NCI-H146 (cell line): Measurements from ENCODE around the gene ZDHHC8.

Experiments
- DNase-seq: peaks from one replicate; lab custom pipeline; 2025; lab: John Stamatoyannopoulos, UW

The ZDHHC8 gene, protein sequence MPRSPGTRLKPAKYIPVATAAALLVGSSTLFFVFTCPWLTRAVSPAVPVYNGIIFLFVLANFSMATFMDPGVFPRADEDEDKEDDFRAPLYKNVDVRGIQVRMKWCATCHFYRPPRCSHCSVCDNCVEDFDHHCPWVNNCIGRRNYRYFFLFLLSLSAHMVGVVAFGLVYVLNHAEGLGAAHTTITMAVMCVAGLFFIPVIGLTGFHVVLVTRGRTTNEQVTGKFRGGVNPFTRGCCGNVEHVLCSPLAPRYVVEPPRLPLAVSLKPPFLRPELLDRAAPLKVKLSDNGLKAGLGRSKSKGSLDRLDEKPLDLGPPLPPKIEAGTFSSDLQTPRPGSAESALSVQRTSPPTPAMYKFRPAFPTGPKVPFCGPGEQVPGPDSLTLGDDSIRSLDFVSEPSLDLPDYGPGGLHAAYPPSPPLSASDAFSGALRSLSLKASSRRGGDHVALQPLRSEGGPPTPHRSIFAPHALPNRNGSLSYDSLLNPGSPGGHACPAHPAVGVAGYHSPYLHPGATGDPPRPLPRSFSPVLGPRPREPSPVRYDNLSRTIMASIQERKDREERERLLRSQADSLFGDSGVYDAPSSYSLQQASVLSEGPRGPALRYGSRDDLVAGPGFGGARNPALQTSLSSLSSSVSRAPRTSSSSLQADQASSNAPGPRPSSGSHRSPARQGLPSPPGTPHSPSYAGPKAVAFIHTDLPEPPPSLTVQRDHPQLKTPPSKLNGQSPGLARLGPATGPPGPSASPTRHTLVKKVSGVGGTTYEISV

GRCh38 chr22:20131597-20131858 lies at the start of gene ZDHHC8:
TSS of gene ZDHHC8 (plus strand) at chr22:20131804. CDS start at chr22:20131948, 144 bp downstream.
- no peak for DNase-seq

- DNase-seq, result no peak
These were observed 48.3 kb upstream of the ZDHHC8 start for GRCh38 chr22:20083157-20083890.

DNA sequence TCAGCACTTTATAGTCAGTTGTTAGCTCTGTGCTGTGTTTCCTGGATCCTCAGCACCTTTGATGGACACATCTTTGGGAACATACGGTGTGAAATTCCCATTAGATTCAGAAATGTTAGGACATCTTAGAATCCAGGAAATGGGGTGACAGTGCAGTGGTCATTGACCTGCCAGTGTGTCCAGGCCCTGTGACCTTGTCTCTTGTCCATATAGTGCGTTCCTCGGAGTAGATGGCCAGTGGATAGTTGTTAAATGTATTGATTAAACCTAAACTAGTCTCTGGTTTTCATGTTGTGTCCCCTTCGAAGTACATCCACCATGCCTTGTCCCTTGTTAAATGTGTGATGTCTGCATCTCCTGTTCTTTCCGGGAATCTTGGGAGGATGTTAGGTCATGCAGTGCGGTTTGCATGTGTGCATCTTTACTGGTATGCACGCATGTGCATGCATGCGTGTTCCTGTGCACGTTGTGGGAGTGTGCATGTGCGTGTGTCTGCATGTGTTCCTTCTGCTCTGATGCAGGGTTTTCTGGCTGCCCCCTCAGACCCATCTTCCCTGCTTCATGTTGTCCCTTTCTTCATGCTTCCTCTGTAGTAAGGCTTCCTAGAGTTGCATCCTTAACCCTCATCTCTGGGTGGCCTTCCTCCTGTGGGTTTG lies 47.6 kb upstream of the ZDHHC8 start:
- no peak for DNase-seq

DNA sequence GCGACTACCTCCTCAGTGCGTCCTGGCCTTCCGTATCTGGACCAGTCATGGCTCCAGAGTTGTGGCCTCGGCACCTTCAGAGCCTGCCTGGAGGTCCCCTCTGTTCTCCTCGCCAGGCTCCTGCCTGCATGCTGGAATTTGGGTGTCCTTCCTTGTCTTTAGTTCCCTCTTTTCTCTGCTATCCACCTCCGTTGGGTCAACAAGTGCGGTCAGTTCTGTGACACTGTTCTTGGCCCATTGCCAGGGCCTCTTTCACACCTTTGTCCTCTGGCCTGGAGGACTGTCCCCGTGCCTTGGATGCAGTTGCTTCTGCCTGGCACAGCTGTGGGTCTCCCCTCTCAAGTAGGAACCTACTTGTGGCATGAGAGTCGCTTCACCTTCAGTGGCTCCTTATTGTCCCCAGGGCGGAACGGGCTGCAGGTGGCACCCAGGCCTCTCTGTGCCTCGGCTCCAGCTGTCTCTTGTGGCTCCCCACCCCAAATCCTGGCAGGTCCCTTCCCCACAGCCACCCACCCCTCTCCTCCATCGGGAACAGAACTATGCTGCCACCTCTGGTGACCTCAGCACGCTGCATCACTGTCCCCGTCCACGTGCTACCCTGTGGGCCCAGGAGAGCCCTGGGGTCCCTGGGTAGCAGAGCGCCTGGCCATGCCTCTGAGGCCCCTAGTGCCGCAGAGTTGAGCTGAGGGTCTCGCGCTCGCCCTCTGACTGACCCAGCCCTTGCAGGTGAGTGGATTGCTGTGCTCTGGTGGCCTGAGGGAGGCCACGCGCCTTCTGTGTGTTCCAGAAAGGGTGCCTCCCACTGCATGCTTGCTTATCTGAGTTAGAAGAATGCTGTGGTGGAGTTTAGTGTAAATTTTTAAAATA lies 46.8 kb upstream of the ZDHHC8 start:
- DNase-seq, result peak; percentile 11

GRCh38 chr22:20085651-20086050 lies 46.0 kb upstream of the ZDHHC8 start:
- no peak for DNase-seq

GRCh38 chr22:20086101-20086599 lies 45.5 kb upstream of the ZDHHC8 start:
- DNase-seq, result no peak

GRCh38 chr22:20086763-20087162 lies 44.8 kb upstream of the ZDHHC8 start:
- DNase-seq, result no peak

DNA sequence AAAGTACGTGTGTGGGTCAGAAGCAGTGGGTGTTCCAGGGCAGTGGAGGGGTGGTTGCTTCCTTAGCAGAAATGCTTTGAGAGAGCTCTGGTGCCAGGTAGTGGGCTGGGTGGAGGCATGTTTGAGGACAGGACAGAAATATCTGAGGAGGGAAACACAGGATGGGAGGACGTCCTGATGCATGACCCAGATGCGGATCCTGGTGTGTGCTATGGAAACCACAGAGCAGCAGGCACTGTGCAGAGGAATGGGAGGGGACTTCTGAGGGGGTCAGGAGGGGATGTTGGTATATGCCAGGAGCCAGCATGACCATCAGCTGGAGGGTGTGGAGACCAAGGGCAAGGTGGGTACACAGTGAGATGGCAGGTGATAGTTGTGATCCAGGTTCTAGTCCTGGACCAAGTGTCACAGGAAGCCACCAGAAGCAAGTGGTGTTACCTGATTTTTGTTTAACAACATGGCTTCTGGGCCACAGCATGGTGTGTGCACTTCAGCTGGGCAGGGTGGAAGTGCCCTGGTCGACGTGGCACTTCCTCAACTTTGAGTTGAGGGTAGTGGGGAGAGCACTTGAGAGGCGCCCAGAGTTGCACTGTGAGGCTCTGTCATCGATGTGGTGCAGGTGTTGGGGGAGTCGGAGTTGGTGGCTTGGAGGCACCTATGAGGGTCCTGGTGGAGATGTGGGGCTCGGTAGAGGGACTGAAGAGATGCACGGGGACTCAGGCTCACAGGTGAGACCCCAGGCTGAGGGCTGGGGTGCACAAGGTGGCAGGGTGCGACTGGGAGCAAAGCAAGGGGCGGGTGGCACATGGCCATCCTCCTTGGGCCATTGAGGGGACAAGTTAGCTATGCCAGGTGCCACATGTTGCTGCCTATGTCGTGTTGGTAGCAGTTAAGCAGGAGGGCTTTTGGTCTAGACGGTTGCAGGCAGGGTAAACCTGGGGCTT lies 44.0 kb upstream of the ZDHHC8 start:
- DNase-seq, result no peak

DNA sequence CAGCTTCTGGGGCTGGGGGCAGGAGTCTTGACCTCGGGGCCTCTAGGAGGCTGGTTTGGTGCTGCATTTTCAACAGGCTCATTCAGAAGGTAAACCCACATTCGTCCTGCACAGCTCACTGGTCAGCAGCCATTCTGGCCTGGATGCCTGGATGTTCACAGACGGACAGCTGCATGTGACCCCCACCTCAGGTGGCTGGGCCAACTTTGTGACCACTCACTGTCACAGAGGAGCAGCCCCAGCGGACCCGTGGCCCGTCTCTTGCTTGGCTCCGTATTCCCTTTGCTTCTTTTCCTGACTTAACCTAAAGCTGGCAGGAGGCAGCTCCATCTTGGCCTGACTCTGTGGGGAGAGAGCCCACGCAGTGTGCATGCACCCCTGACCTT lies 43.3 kb upstream of the ZDHHC8 start:
- no peak for DNase-seq

GRCh38 chr22:20089226-20089976 lies 42.2 kb upstream of the ZDHHC8 start:
- no peak for DNase-seq

- no peak for DNase-seq
These were observed 41.5 kb upstream of the ZDHHC8 start for GRCh38 chr22:20089977-20090729.

GRCh38 chr22:20090730-20091240 lies 40.8 kb upstream of the ZDHHC8 start:
- DNase-seq, result no peak

DNA sequence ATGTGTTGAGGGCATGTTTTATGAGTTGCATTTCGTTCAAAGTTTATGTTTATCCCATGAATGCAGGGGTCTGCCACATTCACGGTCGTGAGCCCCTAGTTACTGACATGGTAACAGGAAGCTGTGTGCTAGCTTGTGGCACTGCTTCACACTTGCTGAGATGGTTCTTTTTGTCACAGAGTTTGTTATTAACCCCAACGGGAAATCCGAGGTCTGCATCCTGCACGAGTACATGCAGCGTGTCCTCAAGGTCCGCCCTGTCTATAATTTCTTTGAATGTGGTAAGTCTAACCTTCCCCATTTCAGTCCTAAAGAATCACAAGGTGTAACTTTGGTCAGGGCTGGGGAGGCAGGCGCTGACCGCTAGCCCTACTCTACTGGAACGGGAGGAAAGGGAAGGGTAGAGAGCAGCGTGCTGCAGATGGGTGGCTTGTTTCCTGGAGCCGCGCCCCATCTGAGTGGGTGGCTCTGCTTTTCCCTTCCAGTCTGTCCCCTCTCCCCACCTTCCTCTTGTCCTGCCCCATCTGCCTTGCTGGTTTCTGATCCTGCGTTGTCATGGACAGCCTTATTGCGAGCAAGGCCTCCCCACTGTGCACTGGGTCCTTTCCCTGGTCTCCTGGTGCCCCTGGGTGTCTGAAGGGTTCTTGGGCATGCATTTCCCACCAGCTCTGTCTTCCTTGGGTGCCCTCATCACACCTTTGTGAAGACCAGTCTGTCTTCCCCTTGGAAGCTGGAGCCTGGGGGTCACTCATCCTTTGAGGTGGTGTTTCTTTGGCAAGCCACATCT lies 39.7 kb upstream of the ZDHHC8 start:
- DNase-seq, result no peak

GRCh38 chr22:20092477-20092854 lies 39.1 kb upstream of the ZDHHC8 start:
- DNase-seq, result no peak

GRCh38 chr22:20093418-20094196 lies 38.0 kb upstream of the ZDHHC8 start:
- DNase-seq, result no peak

DNA sequence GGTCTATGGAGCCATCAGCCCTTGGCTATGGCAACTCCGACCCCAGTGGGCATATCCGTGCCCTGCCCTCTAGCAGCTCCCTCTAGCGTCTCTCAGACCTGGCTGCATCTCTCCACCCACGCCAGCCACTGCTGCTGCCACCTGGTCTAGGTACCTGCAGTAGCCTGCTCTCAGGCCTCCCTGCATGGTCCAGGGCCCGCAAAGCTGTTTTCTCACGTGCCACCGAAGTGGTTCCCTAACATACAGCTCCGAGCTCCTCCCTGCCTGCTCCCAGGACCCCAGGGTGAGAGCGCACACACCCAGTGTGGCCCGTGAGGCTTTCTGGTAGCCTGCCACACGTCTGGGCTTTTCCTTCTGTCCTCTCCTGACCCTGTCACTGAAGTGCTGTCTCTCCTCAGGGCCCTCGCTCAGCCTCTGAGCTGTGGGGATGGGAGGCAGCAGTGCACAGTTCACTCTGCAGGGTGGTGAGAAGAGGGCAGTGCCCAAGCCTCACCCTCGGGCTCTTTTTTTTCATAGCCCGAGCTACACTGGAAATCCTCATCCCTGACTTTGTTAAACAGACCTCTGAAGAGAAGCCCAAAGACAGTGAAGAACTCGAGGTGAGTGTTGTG lies 37.3 kb upstream of the ZDHHC8 start:
- DNase-seq, result no peak
